ENCODE measurements around the gene EXOC8. TPM values are rescaled to one million over a fixed set of nuclear protein-coding genes. Genes with fewer than 3 reads are reported as not detected.

The EXOC8 gene
- total and polyA plus RNA-seq, 12 donors = 2.4 to 21.1 (median 14.1) TPM

- Histone ChIP-seq H3K4me1 (replicated peaks in 1 of 2) (peaks cover 12 to 19% of the 10 kb centered on the region in 2 donors), H3K27me3 (no peaks in the 10 kb centered on the region), H3K4me3 (no peak overlapping the region), H3K27ac (no peak overlapping the region), H3K9me3 (replicated peaks in 1 of 3) (no peaks in the 10 kb centered on the region), H3K36me3 (replicated peaks in 1 of 2) (no peaks in the 10 kb centered on the region)
- WGBS, 4 donors = 93 to 96% (median 94%) methylated on average over 7 of the region's 7 CpGs
- DNase-seq = no peak
- TF ChIP-seq POLR2A (IDR thresholded peaks at IDR 0.05) (no peak), CTCF (IDR thresholded peaks at IDR 0.05) (no peak)
- intact Hi-C loops (cut with DNase I) = no loop called here
Observed at GRCh38 chr1:231329483-231329882, 8.2 kb downstream of the EXOC8 start.

DNA sequence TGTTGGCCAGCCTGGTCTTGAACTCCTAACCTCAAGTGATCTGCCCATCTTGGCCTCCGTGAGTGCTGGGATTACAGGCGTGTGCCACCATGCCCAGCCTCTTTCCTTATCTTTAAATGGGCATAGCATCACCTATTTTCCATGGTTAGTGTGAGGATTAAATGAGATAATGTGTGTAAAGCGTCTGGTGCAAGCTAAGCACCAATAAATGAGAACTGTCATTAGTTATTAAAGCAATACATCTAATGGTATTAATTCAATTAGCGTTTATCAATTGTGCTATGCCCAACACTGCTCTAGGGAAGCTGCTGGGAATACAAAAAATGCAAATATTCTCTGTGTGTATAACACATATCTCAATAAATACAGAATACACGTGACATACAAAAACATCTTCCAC is 10.0 kb downstream of the EXOC8 start:
- Histone ChIP-seq H3K4me1 (replicated peaks in 1 of 2) (peaks cover 0 to under 1% of the 10 kb centered on the region in 2 donors), H3K4me3 (no peak overlapping the region), H3K27ac (no peak overlapping the region), H3K36me3 (replicated peaks in 1 of 2) (no peaks in the 10 kb centered on the region), H3K27me3 (no peaks in the 10 kb centered on the region), H3K9me3 (replicated peaks in 1 of 3) (no peaks in the 10 kb centered on the region)
- intact Hi-C loops (cut with DNase I) = no loop called here
- no peak for TF ChIP-seq CTCF (IDR thresholded peaks at IDR 0.05)
- no peak for TF ChIP-seq POLR2A (IDR thresholded peaks at IDR 0.05)
- 85 to 90% (median 86%) methylated on average over 5 of the region's 5 CpGs for WGBS, 4 donors
- no peak for DNase-seq

DNA sequence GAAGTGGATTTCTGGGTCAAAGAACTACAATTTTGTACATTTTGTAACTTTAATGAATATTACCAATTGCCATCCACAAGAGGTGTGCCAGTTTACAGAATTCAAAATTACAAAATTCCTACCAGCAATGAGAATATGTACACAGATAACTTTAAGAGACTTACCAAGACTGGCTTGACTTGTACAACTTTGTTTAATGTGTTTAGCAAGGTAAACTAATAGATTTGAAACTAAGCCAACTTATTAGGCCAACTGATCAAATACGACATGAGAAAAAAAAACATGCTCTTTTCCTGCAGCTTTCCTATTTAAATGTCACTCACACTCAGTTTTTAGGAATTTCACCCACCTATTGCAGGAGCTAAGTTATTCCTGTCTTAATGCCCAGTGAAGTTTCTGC is 11.4 kb downstream of the EXOC8 start:
- H3K9me3 ChIP-seq (replicated peaks in 1 of 3) = no peaks in the 10 kb centered on the region
- H3K4me1 ChIP-seq (replicated peaks in 1 of 2) = no peaks in the 10 kb centered on the region
- H3K4me3 ChIP-seq = no peak overlapping the region
- TF ChIP-seq CTCF (IDR thresholded peaks at IDR 0.05) (no peak), POLR2A (IDR thresholded peaks at IDR 0.05) (no peak)
- DNase-seq = no peak
- intact Hi-C loops (cut with DNase I) = no loop called here
- no peaks in the 10 kb centered on the region for H3K27me3 ChIP-seq
- whole genome bisulfite sequencing, 4 donors = 56 to 78% (median 70%) methylated on average over 1 of the region's 1 CpG
- H3K27ac ChIP-seq = no peak overlapping the region
- H3K36me3 ChIP-seq (replicated peaks in 1 of 2) = no peaks in the 10 kb centered on the region

DNA sequence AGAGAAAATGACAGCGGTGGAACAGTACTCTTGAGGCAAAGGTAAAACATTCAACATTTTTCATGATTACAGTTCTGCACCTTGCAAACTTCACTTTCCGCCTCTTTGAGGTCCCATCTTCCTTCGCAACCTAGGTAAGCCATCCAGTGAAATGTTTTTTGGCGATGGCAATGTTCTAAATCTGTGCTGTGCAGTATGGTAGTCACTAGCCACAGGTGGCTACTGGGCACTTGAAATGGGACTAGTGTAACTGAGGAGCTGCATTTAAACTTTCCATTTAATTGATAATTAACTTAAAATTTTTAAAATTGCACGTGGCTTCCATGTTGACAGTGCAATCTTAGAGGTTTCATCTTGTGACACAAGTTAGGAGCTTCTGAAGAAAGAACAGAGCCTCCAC is 13.0 kb downstream of the EXOC8 start:
- Histone ChIP-seq H3K4me3 (no peak overlapping the region), H3K9me3 (replicated peaks in 1 of 3) (no peaks in the 10 kb centered on the region), H3K36me3 (replicated peaks in 1 of 2) (no peaks in the 10 kb centered on the region), H3K27ac (no peak overlapping the region), H3K4me1 (replicated peaks in 1 of 2) (no peaks in the 10 kb centered on the region), H3K27me3 (no peaks in the 10 kb centered on the region)
- DNase-seq = no peak
- intact Hi-C loops (cut with DNase I) = no loop called here
- TF ChIP-seq CTCF (IDR thresholded peaks at IDR 0.05) = no peak
- WGBS, 4 donors = 80 to 82% (median 81%) methylated on average over 5 of the region's 5 CpGs
